Osteocyte (in vitro differentiated cells): Measurements from ENCODE around the gene PCGF3. TPM values are rescaled to one million over a fixed set of nuclear protein-coding genes. Genes with fewer than 3 reads are reported as not detected.

Source experiments
- DNase-seq: peaks from one replicate; pipeline ENCODE4 v3.0.0; 2021; ENCODE audit warnings: mixed read lengths; ENCODE audit not compliant: unreplicated experiment; ENCODE audit errors: extremely low spot score
- H3K27ac Mint-ChIP-seq: one replicate; pipeline ENCODE4 v1.8.0; 2021; ENCODE audit warnings: mild to moderate bottlenecking, mixed read lengths; ENCODE audit not compliant: unreplicated experiment
- H3K27me3 Mint-ChIP-seq: one replicate; pipeline ENCODE4 v1.8.0; 2021; ENCODE audit warnings: mixed read lengths; ENCODE audit not compliant: unreplicated experiment
- H3K36me3 Mint-ChIP-seq: one replicate; pipeline ENCODE4 v1.8.0; 2021; ENCODE audit warnings: mixed read lengths; ENCODE audit not compliant: unreplicated experiment
- H3K4me1 Mint-ChIP-seq: one replicate; pipeline ENCODE4 v1.8.0; 2021; ENCODE audit warnings: mixed read lengths; ENCODE audit not compliant: unreplicated experiment
- H3K4me3 Mint-ChIP-seq: one replicate; pipeline ENCODE4 v1.8.0; 2021; ENCODE audit warnings: mild to moderate bottlenecking, moderate library complexity, mixed read lengths; ENCODE audit not compliant: unreplicated experiment
- H3K9me3 Mint-ChIP-seq: one replicate; pipeline ENCODE4 v1.8.0; 2021; ENCODE audit warnings: mixed read lengths; ENCODE audit not compliant: unreplicated experiment
- CTCF ChIP-seq: fragments of 200-600 bp; sonication (generic); IDR thresholded peaks from 2 replicates; pipeline ENCODE4 v1.5.0; 2021; ENCODE audit warnings: antibody characterized with exemption, mild to moderate bottlenecking, moderate library complexity
- total RNA-seq: library from RNA; stranded (reverse); gene quantifications from 2 replicates; pipeline ENCODE4 v1.2.1, GENCODE V29; 2021

Gene PCGF3
- total RNA-seq, 1 donor from 2014 or later = 70.0 TPM

GRCh38 chr4:680091-680490, 25.5 kb upstream of the PCGF3 start:
- Mint-ChIP-seq H3K9me3 (no peaks in the 10 kb centered on the region), H3K4me1 (peaks cover 12% of the 10 kb centered on the region), H3K27ac (no peak overlapping the region), H3K4me3 (no peak overlapping the region), H3K27me3 (no peaks in the 10 kb centered on the region), H3K36me3 (no peaks in the 10 kb centered on the region)
- TF ChIP-seq CTCF = no peak
- DNase-seq = no peak

- no peak for DNase-seq
- Mint-ChIP-seq H3K4me1 (peaks cover 9% of the 10 kb centered on the region), H3K27me3 (no peaks in the 10 kb centered on the region), H3K27ac (no peak overlapping the region), H3K4me3 (peak overlapping the region; percentile 50), H3K36me3 (no peaks in the 10 kb centered on the region), H3K9me3 (no peaks in the 10 kb centered on the region)
- TF ChIP-seq CTCF = no peak
Observed at GRCh38 chr4:680551-680927, 25.1 kb upstream of the PCGF3 start.

GRCh38 chr4:680928-681645, 24.5 kb upstream of the PCGF3 start:
- Mint-ChIP-seq H3K4me3 (peak overlapping the region; percentile 50), H3K27ac (no peak overlapping the region), H3K4me1 (peaks cover 9% of the 10 kb centered on the region), H3K36me3 (no peaks in the 10 kb centered on the region), H3K9me3 (no peaks in the 10 kb centered on the region), H3K27me3 (no peaks in the 10 kb centered on the region)
- no peak for DNase-seq
- TF ChIP-seq CTCF = no peak

GRCh38 chr4:681736-682451, 23.7 kb upstream of the PCGF3 start:
- Mint-ChIP-seq H3K36me3 (no peaks in the 10 kb centered on the region), H3K9me3 (no peaks in the 10 kb centered on the region), H3K4me1 (peaks cover 9% of the 10 kb centered on the region), H3K27ac (no peak overlapping the region), H3K27me3 (no peaks in the 10 kb centered on the region), H3K4me3 (no peak overlapping the region)
- no peak for TF ChIP-seq CTCF
- no peak for DNase-seq

GRCh38 chr4:682490-683172, 23.0 kb upstream of the PCGF3 start:
- H3K4me3 Mint-ChIP-seq = peak overlapping the region; percentile 38
- no peak for TF ChIP-seq CTCF
- peaks cover 14% of the 10 kb centered on the region for H3K4me1 Mint-ChIP-seq
- no peaks in the 10 kb centered on the region for H3K27me3 Mint-ChIP-seq
- H3K27ac Mint-ChIP-seq = no peak overlapping the region
- H3K9me3 Mint-ChIP-seq = no peaks in the 10 kb centered on the region
- no peak for DNase-seq
- H3K36me3 Mint-ChIP-seq = no peaks in the 10 kb centered on the region
